ENCODE results near the gene FICD. TPM values are rescaled to one million over a fixed set of nuclear protein-coding genes. Genes with fewer than 3 reads are reported as not detected.
A peak's percentile ranks its signal among the peaks of the same experiment; 100 is the strongest.

The FICD gene
- total and polyA plus RNA-seq, 9 of the 15 experiments (the other 6 are each of a cell fraction or from before 2014, with no cell fraction given), result 0.88 to 4.5 (median 1.9) TPM

GRCh38 chr12:108562348-108563135, 47.5 kb downstream of the FICD start, which contains the start of gene ISCU (continued):
- no peak for TF ChIP-seq FOXJ3 (CRISPR knock-in tag; IDR thresholded peaks at IDR 0.05)
- TF ChIP-seq HSF4 (CRISPR knock-in tag; IDR thresholded peaks at IDR 0.05; ENCODE audit: borderline replicate concordance), result no peak
- TF ChIP-seq HDGF (IDR thresholded peaks at IDR 0.05), result no peak
- TF ChIP-seq GTF2B (IDR thresholded peaks at IDR 0.05; ENCODE audit: extremely low read depth, insufficient read length), result no peak
- TF ChIP-seq EP300 (IDR thresholded peaks at IDR 0.05; ENCODE audit: low read length), result no peak
- no peak for TF ChIP-seq KDM1A (IDR thresholded peaks at IDR 0.05)
- no peak for TF ChIP-seq ZNF668 (CRISPR knock-in tag; IDR thresholded peaks at IDR 0.05)
- TF ChIP-seq XRCC5 (IDR thresholded peaks at IDR 0.05; ENCODE audit: low read depth, low read length), result no peak
- no peak; the same call in 1 of the 2 replicates for TF ChIP-seq SMAD4 (CRISPR knock-in tag; conservative IDR thresholded peaks at IDR 0.05)
- no peak for TF ChIP-seq MLX (CRISPR knock-in tag; conservative IDR thresholded peaks at IDR 0.05)
- TF ChIP-seq GTF2A2 (tag; IDR thresholded peaks at IDR 0.05), result no peak
- no peak for TF ChIP-seq NEUROD1 (IDR thresholded peaks at IDR 0.05; ENCODE audit: borderline replicate concordance, low read depth, low read length, partially characterized antibody)
- TF ChIP-seq NUFIP1 (IDR thresholded peaks at IDR 0.05; ENCODE audit: partially characterized antibody), result no peak
- no peak for TF ChIP-seq RNF219 (CRISPR knock-in tag; IDR thresholded peaks at IDR 0.05)
- TF ChIP-seq ZNF224 (CRISPR knock-in tag; IDR thresholded peaks at IDR 0.05), result no peak
- peak; percentile 71; the same call in 1 of the 2 replicates for TF ChIP-seq RB1 (IDR thresholded peaks at IDR 0.05; ENCODE audit: low read depth)
- TF ChIP-seq PHF20 (IDR thresholded peaks at IDR 0.05; ENCODE audit: partially characterized antibody), result peak; percentile 49
- no peak for TF ChIP-seq ZBTB1 (CRISPR knock-in tag; IDR thresholded peaks at IDR 0.05; ENCODE audit: borderline replicate concordance, low read depth)
- no peak for TF ChIP-seq RUNX1 (IDR thresholded peaks at IDR 0.05; ENCODE audit: low read depth)
- TF ChIP-seq CXXC5 (CRISPR knock-in tag; IDR thresholded peaks at IDR 0.05), result peak; percentile 79
- TF ChIP-seq ZBTB34 (CRISPR knock-in tag; IDR thresholded peaks at IDR 0.05), result no peak
- no peak for TF ChIP-seq DEAF1 (CRISPR knock-in tag; IDR thresholded peaks at IDR 0.05)

All from K562 (cell line).